ENCODE measurements around the gene PRDX6.
A peak's percentile ranks its signal among the peaks of the same experiment; 100 is the strongest.
"Not testable (repeated sequence)": the region's sequence is repeated elsewhere in the genome, so short reads cannot be mapped to it uniquely, and the experiment has no call there.

The PRDX6 gene

GRCh38 chr1:173474097-173474779 is 2.9 kb upstream of the PRDX6 start:
- Histone ChIP-seq H3K4me3 (ENCODE audit: low read length, poor library complexity, severe bottlenecking) (no peak overlapping the region), H2AFZ (ENCODE audit: low read length) (no peak overlapping the region), H3K9ac (ENCODE audit: low read depth, low read length, poor library complexity, severe bottlenecking) (no peak overlapping the region), H3K4me1 (ENCODE audit: insufficient read depth, low read length, poor library complexity, severe bottlenecking) (peaks cover 25% of the 10 kb centered on the region), H3K79me2 (ENCODE audit: insufficient read depth, low read length) (peaks cover 29% of the 10 kb centered on the region), H3K9me2 (replicated peaks; ENCODE audit: low read depth, low read length) (no peaks in the 10 kb centered on the region), H3K4me2 (ENCODE audit: low read depth, low read length, poor library complexity, severe bottlenecking) (peak overlapping the region; percentile 31), H3K9me3 (ENCODE audit: insufficient read depth, low read depth, low read length) (peaks cover 7% of the 10 kb centered on the region; the same call in 1 of the 2 replicates), H3K36me3 (ENCODE audit: insufficient read depth, low read length) (no peaks in the 10 kb centered on the region), H4K20me1 (ENCODE audit: insufficient read depth, low read length, poor library complexity, severe bottlenecking) (peaks cover 18% of the 10 kb centered on the region), H3F3A (ENCODE audit: low read depth) (no peaks in the 10 kb centered on the region), H3K27me3 (ENCODE audit: insufficient read depth, low read length, poor library complexity, severe bottlenecking) (no peaks in the 10 kb centered on the region)
- no peak for TF ChIP-seq CTCF (conservative IDR thresholded peaks at IDR 0.05; ENCODE audit: low read length)

- H4K20me1 ChIP-seq (ENCODE audit: insufficient read depth, low read length, poor library complexity, severe bottlenecking): peaks cover 25% of the 10 kb centered on the region
- H3K9me3 ChIP-seq (ENCODE audit: insufficient read depth, low read depth, low read length); H3K36me3 ChIP-seq (ENCODE audit: insufficient read depth, low read length); H2AFZ ChIP-seq (ENCODE audit: low read length); H3K9me2 ChIP-seq (replicated peaks; ENCODE audit: low read depth, low read length); H3K27me3 ChIP-seq (ENCODE audit: insufficient read depth, low read length, poor library complexity, severe bottlenecking); H3K9ac ChIP-seq (ENCODE audit: low read depth, low read length, poor library complexity, severe bottlenecking); H3F3A ChIP-seq (ENCODE audit: low read depth): not testable (repeated sequence)
- H3K4me1 ChIP-seq (ENCODE audit: insufficient read depth, low read length, poor library complexity, severe bottlenecking): peaks cover 32% of the 10 kb centered on the region
- H3K79me2 ChIP-seq (ENCODE audit: insufficient read depth, low read length): peaks cover 36% of the 10 kb centered on the region
- H3K4me3 ChIP-seq (ENCODE audit: low read length, poor library complexity, severe bottlenecking): peak overlapping the region; percentile 93
- H3K4me2 ChIP-seq (ENCODE audit: low read depth, low read length, poor library complexity, severe bottlenecking): peak overlapping the region; percentile 80
Measured at GRCh38 chr1:173474780-173475421, 2.2 kb upstream of the PRDX6 start.

- H3K36me3 ChIP-seq (ENCODE audit: insufficient read depth, low read length): no peaks in the 10 kb centered on the region
- H3K9me3 ChIP-seq (ENCODE audit: insufficient read depth, low read depth, low read length): peaks cover 4% of the 10 kb centered on the region; the same call in 1 of the 2 replicates
- H3F3A ChIP-seq (ENCODE audit: low read depth): no peaks in the 10 kb centered on the region
- peaks cover 40% of the 10 kb centered on the region for H3K4me1 ChIP-seq (ENCODE audit: insufficient read depth, low read length, poor library complexity, severe bottlenecking)
- peaks cover 32% of the 10 kb centered on the region for H4K20me1 ChIP-seq (ENCODE audit: insufficient read depth, low read length, poor library complexity, severe bottlenecking)
- no peak overlapping the region for H2AFZ ChIP-seq (ENCODE audit: low read length)
- peak overlapping the region; percentile 79 for H3K9ac ChIP-seq (ENCODE audit: low read depth, low read length, poor library complexity, severe bottlenecking)
- no peaks in the 10 kb centered on the region for H3K27me3 ChIP-seq (ENCODE audit: insufficient read depth, low read length, poor library complexity, severe bottlenecking)
- H3K9me2 ChIP-seq (replicated peaks; ENCODE audit: low read depth, low read length): no peaks in the 10 kb centered on the region
- TF ChIP-seq EZH2phosphoT487 (IDR thresholded peaks at IDR 0.05; ENCODE audit: borderline replicate concordance): no peak
- no peak for TF ChIP-seq CTCF (conservative IDR thresholded peaks at IDR 0.05; ENCODE audit: low read length)
- peak overlapping the region; percentile 80 for H3K4me2 ChIP-seq (ENCODE audit: low read depth, low read length, poor library complexity, severe bottlenecking)
- peaks cover 43% of the 10 kb centered on the region for H3K79me2 ChIP-seq (ENCODE audit: insufficient read depth, low read length)
- peak overlapping the region; percentile 93 for H3K4me3 ChIP-seq (ENCODE audit: low read length, poor library complexity, severe bottlenecking)
Measured at GRCh38 chr1:173475564-173476196, 1.5 kb upstream of the PRDX6 start.

All from Loucy (cell line).